Gastroesophageal sphincter (tissue), 4 donors: ENCODE data around the gene NGB. TPM values are rescaled to one million over a fixed set of nuclear protein-coding genes. Genes with fewer than 3 reads are reported as not detected.

Source experiments
- ATAC-seq: fragments of 150-250 bp; one replicate; pipeline ENCODE4 v1.9.1; 2016; ENCODE audit warnings: mild to moderate bottlenecking, moderate library complexity
- H3K27ac ChIP-seq, 4 donors: fragments of 200-600 bp; sonication (generic) in 3 of 4; 1 replicate in 3 of 4; 2 replicates in 1 of 4; pipeline ENCODE4 v1.5.1; 2016 to 2019
- H3K27me3 ChIP-seq: fragments of 200-600 bp; sonication (generic); one replicate; pipeline ENCODE4 v1.5.1; 2019
- H3K36me3 ChIP-seq, 2 donors: fragments of 200-600 bp; sonication (generic); one replicate each; pipeline ENCODE4 v1.5.1; 2019; ENCODE audit warnings: control low read depth in 1 of 2
- H3K4me1 ChIP-seq, 3 donors: fragments of 200-600 bp; sonication (generic); 1 replicate in 2 of 3; 2 replicates in 1 of 3; pipeline ENCODE4 v1.5.1; 2016 to 2019; ENCODE audit warnings: control low read depth in 2 of 3
- H3K4me3 ChIP-seq, 2 donors: fragments of 200-600 bp; sonication (generic); one replicate each; pipeline ENCODE4 v1.5.1; 2019; ENCODE audit warnings: mild to moderate bottlenecking in 1 of 2, moderate library complexity in 1 of 2
- H3K9me3 ChIP-seq, 3 donors: fragments of 200-600 bp; sonication (generic); one replicate each; pipeline ENCODE4 v1.5.1; 2017 to 2019; ENCODE audit warnings: control low read depth in 2 of 3
- EP300 ChIP-seq: sonication (generic); formaldehyde crosslinking; IDR thresholded peaks from one replicate; pipeline ENCODE4 v1.6.1; 2017; ENCODE audit warnings: antibody characterized with exemption, mild to moderate bottlenecking
- POLR2A ChIP-seq, 2 donors: fragments of 450-650 bp; IDR thresholded peaks; one replicate each; pipeline ENCODE4 v1.6.1; 2017; ENCODE audit warnings: antibody characterized with exemption in 2 of 2, mild to moderate bottlenecking in 2 of 2, moderate library complexity in 1 of 2
- POLR2AphosphoS5 ChIP-seq: sonication (generic); formaldehyde crosslinking; IDR thresholded peaks from one replicate; pipeline ENCODE4 v1.6.1; 2017; ENCODE audit warnings: antibody characterized with exemption
- WGBS, 2 donors: methylation state at CpG; one replicate each; pipeline ENCODE4 v1.1.5; 2018; ENCODE audit warnings: low coverage in 1 of 2; 5-methylcytosine and 5-hydroxymethylcytosine counted together
- total RNA-seq, 4 donors: library from RNA; depleted of rRNA; stranded (reverse); fragments of >200 nt; gene quantifications; one replicate each; pipeline ENCODE4 v1.1.0, GENCODE V29; 2016
- TF ChIP-seq, protein P1 (sequence below), 4 experiments: fragments of 200-600 bp in 2 of 4; fragments of 450-650 bp in 2 of 4; sonication (generic) in 1 of 4; IDR thresholded peaks; one replicate each; pipeline ENCODE4 v1.5.1; 2017 to 2019; ENCODE audit warnings: antibody characterized with exemption in 4 of 4, mild to moderate bottlenecking in 2 of 4, moderate library complexity in 2 of 4

NGB gene
- total RNA-seq, 4 donors from 2014 or later: 0.27 to 2.0 (median 1.2) TPM; not detected in 1

DNA sequence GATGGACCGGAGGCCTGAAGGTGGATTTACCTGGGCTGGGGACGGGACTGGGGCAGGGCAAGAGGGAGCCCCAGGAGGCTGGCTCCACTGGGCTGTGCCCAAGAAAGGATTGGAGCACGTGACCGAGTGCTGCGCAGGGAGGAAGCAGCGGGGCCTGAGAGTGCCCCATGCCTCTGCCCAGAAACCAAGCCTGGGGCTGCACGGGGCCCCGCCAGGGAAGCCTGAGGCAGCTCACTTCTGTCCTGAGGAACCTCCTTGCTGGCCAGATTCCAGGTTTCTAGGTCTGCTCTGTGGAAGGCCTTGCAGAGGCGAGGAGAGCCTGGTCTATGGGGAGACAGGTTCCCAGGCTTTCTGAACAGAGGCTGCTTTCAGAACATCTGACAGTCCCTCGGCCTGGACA is 10.4 kb downstream of the NGB start:
- no peak overlapping the region for H3K4me3 ChIP-seq
- WGBS, 2 donors: 40% methylated on average over 1 of the region's 10 CpGs; no CpG with 5 or more reads in 1 of the 2 donors
- H3K9me3 ChIP-seq: no peaks in the 10 kb centered on the region
- H3K36me3 ChIP-seq: no peaks in the 10 kb centered on the region
- H3K27ac ChIP-seq: no peak overlapping the region
- H3K27me3 ChIP-seq: peaks cover 55% of the 10 kb centered on the region
- TF ChIP-seq POLR2A (IDR thresholded peaks at IDR 0.05) (no peak), EP300 (no peak), POLR2AphosphoS5 (no peak)
- TF ChIP-seq, protein P1, sequence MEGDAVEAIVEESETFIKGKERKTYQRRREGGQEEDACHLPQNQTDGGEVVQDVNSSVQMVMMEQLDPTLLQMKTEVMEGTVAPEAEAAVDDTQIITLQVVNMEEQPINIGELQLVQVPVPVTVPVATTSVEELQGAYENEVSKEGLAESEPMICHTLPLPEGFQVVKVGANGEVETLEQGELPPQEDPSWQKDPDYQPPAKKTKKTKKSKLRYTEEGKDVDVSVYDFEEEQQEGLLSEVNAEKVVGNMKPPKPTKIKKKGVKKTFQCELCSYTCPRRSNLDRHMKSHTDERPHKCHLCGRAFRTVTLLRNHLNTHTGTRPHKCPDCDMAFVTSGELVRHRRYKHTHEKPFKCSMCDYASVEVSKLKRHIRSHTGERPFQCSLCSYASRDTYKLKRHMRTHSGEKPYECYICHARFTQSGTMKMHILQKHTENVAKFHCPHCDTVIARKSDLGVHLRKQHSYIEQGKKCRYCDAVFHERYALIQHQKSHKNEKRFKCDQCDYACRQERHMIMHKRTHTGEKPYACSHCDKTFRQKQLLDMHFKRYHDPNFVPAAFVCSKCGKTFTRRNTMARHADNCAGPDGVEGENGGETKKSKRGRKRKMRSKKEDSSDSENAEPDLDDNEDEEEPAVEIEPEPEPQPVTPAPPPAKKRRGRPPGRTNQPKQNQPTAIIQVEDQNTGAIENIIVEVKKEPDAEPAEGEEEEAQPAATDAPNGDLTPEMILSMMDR (IDR thresholded peaks at IDR 0.05): no peak
- ATAC-seq: no peak
- no peaks in the 10 kb centered on the region for H3K4me1 ChIP-seq

DNA sequence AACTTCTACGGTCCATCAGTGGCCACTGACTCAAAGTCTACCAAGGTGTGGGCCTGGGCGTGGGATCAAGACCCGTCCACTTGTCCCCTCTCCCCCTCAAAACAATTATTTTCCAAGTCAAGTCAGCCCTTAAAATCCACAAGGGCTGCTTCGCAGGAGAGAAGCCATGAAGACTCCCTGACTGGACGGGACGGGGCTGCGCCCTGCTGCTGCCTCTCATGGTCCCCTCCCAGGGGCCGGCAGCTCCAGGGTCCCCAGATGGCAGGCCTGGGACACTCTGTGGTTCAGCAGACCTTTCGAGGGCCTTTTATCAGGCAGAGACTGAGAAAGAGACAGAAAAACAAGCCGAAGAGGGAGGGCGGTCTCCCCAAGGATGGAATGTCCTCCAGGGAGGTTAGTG is 10.8 kb downstream of the NGB start:
- Histone ChIP-seq H3K4me3 (no peak overlapping the region), H3K9me3 (no peaks in the 10 kb centered on the region), H3K27ac (no peak overlapping the region), H3K27me3 (peaks cover 55% of the 10 kb centered on the region), H3K36me3 (no peaks in the 10 kb centered on the region), H3K4me1 (no peaks in the 10 kb centered on the region)
- TF ChIP-seq EP300 (no peak), POLR2AphosphoS5 (no peak), POLR2A (IDR thresholded peaks at IDR 0.05) (no peak)
- TF ChIP-seq, protein P1 (IDR thresholded peaks at IDR 0.05): no peak
- ATAC-seq: no peak
- 70 to 92% methylated on average over 2 to 5 of the region's 11 CpGs for WGBS, 2 donors

DNA sequence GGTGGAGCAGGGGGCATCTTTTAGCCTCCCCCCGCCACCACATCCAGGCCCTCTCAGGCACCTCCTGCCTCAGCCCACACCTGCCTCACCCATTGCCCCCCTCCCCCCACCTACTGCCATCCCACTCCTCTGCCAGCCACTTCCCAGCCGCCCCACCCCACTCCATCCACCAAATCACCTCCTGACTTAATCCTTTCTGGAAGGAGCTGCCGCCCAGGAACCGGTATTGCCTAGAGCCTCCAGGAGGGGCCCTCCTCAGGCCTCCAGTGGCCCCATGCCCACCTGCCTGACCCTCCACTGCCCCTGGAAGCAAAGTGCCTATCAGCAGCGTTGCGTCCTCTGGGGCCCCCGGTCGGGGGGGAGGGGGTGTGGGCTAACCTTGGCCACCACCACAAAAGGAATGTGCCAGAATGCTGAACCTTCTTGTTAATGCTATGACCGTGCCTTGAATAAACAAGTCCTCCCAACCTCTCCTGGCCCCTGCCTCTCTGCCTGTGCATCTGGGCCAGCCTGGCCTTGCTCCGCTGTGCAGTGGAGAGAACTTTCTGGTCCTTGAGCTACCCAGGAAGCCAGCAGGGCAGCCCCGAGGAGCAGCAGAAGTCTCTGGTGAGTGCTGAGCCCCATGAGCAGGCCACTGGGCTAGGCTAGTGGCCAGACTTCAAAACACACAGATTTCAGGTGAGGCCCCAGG is 11.8 kb downstream of the NGB start:
- WGBS, 2 donors: 40 to 100% methylated on average over 1 to 2 of the region's 11 CpGs
- H3K36me3 ChIP-seq: no peaks in the 10 kb centered on the region
- H3K27me3 ChIP-seq: peaks cover 55% of the 10 kb centered on the region
- no peaks in the 10 kb centered on the region for H3K9me3 ChIP-seq
- H3K4me1 ChIP-seq: no peaks in the 10 kb centered on the region
- ATAC-seq: no peak
- H3K4me3 ChIP-seq: no peak overlapping the region
- TF ChIP-seq POLR2A (IDR thresholded peaks at IDR 0.05) (no peak), EP300 (no peak), POLR2AphosphoS5 (no peak)
- TF ChIP-seq, protein P1 (IDR thresholded peaks at IDR 0.05): no peak
- H3K27ac ChIP-seq: no peak overlapping the region

DNA sequence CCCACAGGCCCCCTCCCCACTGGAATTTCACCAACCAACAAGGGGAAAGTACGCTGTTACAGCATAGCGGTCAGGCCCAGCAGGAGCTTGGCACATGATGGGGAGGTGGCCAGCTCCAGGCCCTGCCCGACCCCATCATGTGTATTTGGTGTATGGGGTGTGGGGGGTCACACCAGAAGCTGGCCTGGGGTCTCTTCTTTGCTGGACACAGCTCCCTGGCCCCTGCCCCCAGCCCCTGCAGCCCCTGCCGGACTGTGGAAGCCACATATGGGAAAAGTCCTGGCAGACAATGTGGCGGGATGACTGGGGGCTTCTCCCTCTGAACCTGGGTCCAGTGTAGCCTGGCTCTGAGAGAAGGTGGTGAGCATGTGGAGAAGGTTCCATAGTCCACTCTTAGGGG is 12.4 kb downstream of the NGB start:
- no peak for TF ChIP-seq EP300
- no peak for TF ChIP-seq POLR2A (IDR thresholded peaks at IDR 0.05)
- TF ChIP-seq POLR2AphosphoS5: no peak
- TF ChIP-seq, protein P1 (IDR thresholded peaks at IDR 0.05): no peak
- Histone ChIP-seq H3K4me1 (no peaks in the 10 kb centered on the region), H3K27me3 (peaks cover 59% of the 10 kb centered on the region), H3K9me3 (no peaks in the 10 kb centered on the region), H3K27ac (no peak overlapping the region), H3K36me3 (no peaks in the 10 kb centered on the region), H3K4me3 (no peak overlapping the region)
- ATAC-seq: no peak
- WGBS, 2 donors: no CpG with 5 or more reads among the region's 5 CpGs

DNA sequence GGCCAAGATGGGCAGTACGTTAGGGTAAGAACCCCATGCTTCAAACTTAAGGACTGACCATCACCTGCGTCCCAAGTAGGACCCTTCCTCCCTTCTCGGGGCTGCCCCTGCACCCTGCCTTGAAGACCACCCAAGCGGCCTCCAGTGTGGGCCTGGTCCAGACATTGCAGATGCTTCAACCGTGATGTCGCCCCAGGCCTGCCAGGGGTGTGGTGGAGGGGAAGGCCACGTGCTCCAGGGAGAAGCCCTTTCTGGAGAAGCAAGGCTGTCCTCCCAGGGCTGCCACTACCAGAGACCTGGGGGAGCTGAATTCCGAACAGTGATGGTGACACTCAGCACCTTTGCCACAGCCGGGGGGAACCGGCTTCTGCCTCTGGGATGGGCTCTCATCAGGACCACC is 13.3 kb downstream of the NGB start:
- Histone ChIP-seq H3K4me3 (no peak overlapping the region), H3K27ac (no peak overlapping the region), H3K27me3 (peaks cover 68% of the 10 kb centered on the region), H3K4me1 (no peaks in the 10 kb centered on the region), H3K36me3 (no peaks in the 10 kb centered on the region), H3K9me3 (no peaks in the 10 kb centered on the region)
- TF ChIP-seq POLR2AphosphoS5 (no peak), EP300 (no peak), POLR2A (IDR thresholded peaks at IDR 0.05) (no peak)
- TF ChIP-seq, protein P1 (IDR thresholded peaks at IDR 0.05): no peak
- WGBS, 2 donors: 81% methylated on average over 4 of the region's 10 CpGs; no CpG with 5 or more reads in 1 of the 2 donors
- ATAC-seq: no peak
